Stimulated activated CD8-positive, alpha-beta memory T cell treated with anti-CD3 and anti-CD28 coated beads, Interleukin-2, amount 100 ng/mL, for 48 hours (primary cell): ENCODE measurements around the gene SLC17A9.

ENCODE experiments used
- DNase-seq, 2 donors: peaks; one replicate each; pipeline ENCODE4 v3.0.0-alpha.2; 2020; ENCODE audit warnings: low read depth in 2 of 2

Gene SLC17A9

DNA sequence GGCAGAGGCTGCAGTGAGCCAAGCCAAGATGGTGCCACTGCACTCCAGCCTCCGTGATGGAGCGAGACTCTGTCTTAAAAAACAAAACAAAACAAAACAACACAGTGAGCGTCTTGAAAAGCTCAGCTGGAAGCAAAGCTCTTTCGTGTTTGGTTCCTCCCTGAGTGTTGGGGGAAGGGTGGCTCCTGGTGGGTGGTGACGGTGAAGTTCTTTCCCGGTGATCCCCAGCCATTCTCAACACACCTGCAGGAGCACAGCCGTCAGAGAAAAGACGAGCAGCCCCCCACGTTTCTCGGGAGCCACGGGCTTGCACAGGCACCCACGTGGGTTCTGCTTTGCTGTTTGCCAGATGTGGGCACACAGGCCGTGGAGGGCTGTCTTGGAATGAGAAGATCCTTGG, 51.0 kb downstream of the SLC17A9 start:
- no peak for DNase-seq

DNA sequence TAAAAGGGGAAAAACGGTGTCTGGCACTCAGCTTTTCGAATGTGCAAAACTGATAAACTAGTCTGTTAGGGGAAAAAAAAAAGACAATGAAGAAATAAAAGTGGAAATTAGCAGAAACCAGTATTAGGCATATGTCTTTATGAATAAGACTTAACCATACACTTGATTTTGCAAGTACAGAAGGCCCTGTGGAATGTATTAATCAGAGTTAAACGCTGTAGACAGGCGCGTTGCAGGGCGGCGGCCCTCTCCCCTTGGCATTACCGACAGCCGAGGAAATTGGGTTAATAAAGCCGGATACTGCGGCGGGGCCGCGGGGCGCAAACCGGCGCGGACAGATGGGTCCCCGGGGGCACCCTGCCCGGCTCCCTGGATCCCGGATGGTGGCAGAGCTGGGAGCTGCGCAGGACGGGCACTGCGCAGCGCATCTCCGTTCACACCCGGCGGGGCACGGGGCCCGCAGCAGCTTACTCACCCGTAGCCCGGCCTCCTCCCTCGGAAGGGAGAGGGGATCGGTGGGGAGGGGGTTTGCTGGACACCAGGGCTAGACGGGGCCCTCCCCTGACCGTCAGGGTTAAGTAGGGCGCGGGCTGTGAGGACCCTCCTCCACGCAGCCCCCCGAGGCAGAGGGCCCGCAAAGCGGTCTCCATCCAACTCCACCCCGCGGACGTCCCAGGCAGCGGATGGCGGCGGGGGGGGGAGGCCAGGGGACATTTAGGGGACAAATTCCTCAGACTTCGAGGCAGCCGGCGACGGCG, 52.3 kb downstream of the SLC17A9 start:
- DNase-seq = no peak

- DNase-seq = no peak
Observed at GRCh38 chr20:63005365-63005861, 52.9 kb downstream of the SLC17A9 start.

GRCh38 chr20:63005862-63006539, 53.5 kb downstream of the SLC17A9 start:
- DNase-seq = no peak

DNA sequence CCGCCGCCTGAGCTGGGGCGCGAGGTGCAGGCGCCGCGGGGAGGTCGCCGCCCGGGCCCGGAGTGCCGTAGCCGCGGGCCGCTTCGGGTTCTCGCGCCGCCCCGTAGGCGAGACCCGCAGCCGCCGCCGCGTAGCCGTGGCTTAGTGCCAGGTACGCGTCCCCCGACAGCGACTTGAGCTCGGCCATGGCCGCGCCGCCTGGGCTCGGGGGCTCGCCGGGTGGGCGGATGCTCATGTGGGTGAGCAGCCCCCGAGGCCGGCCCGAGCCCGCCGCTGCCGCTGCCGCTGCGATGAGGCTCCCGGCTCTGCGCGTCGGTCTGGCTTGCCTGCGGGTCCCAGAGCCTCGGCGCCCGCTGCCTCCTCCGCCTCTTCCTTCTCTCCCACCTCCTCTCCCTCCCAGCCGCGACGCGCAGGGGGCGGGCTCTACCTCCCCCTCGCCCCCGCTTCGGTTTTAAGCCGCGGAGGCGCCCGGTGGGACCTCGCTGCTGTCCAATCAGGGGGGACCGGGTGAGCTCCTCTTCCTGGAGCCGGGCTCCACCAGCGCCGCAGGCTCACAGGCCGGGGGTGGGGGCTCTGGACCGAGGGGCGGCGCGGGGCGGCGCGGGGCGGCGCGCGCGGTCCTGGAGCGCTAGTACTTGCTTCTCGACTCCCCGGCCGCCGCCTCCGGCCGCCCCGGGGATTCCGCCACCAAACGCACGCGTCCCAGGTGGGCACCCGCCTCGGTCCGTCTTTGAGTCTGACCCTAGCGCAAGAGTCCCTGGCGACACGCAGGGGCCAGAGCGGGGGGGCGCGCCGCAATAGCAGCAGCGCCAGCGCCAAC, 54.2 kb downstream of the SLC17A9 start, which contains the start of gene BHLHE23:
Gene BHLHE23 (minus strand): TSS at position 425 of the 820 bp plus-strand sequence. CDS start 190 bp downstream, at position 235.
- no peak for DNase-seq

GRCh38 chr20:63007360-63007645, 54.8 kb downstream of the SLC17A9 start:
- no peak for DNase-seq

- no peak for DNase-seq
Observed at GRCh38 chr20:63007646-63008488, 55.4 kb downstream of the SLC17A9 start.

DNA sequence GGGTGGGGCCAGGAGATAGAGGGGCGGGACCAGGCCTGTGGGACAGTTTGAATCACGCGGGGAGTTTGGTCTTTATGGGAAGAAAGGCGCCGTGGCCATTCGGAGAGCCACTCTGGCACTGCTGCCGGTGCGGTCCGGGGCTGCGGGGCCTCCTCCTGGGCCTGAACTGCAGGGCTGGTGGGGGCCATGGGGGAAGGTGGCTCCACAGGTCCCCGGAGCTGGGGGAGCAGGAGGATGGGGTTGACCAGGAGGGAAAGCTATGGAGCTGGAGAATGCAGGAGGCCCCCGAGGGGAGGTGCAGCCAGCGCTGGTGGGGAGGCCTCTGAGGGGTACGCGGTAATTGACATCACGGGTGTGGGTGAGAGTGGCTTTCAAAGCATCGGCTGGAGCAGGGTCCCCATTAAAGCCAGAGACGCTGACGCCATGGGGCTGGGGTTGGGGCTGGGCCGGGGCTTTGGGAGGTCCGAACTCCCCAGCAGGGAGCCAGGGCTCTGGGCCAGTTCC, 56.1 kb downstream of the SLC17A9 start:
- no peak for DNase-seq

GRCh38 chr20:63009045-63009961, 56.8 kb downstream of the SLC17A9 start:
- peak; percentile 64 to 75 for DNase-seq

DNA sequence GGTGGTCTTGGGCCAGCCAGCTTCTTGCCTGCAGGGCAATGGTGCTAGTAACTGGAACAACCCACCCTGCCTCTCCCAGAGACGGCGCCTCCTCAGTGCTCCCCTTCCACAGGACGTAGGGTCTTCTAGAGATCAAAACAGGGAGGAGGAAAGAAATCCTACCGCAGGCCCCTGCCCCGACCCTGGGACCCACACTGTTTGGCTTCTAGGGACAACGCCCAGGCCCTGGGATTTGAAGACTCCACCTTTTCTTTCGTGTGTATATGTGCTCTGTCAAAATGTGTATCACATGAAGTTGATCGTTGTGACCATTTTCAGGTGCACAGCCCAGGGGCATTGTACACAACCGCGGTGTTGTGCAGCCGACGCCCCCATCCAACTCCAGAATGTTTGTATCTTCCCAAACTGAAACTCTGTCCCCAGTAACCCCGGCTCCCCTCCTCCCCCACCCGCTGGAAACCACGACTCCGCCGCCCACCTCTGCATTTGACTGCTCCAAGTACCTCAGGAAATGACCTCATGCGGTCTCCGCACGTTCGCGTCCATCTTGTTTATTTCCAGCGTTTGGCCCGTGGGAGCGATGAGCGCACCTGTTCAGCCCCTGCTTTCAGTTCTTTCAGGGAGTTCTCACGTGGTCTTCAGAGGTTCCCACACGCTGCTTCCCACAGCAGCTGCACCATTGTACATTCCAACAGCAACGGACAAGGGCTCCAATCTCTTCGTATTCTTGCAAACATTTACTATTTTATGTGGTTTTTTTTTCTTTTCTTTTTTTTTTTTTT, 57.7 kb downstream of the SLC17A9 start:
- DNase-seq = peak; percentile 58 to 62

- no peak for DNase-seq
Observed at GRCh38 chr20:63011798-63012197, 59.3 kb downstream of the SLC17A9 start.

- DNase-seq = no peak
Observed at GRCh38 chr20:63013207-63013606, 60.7 kb downstream of the SLC17A9 start.

- DNase-seq = no peak
Observed at GRCh38 chr20:63014287-63014686, 61.8 kb downstream of the SLC17A9 start.

GRCh38 chr20:63014710-63015109, 62.2 kb downstream of the SLC17A9 start:
- no peak for DNase-seq

DNA sequence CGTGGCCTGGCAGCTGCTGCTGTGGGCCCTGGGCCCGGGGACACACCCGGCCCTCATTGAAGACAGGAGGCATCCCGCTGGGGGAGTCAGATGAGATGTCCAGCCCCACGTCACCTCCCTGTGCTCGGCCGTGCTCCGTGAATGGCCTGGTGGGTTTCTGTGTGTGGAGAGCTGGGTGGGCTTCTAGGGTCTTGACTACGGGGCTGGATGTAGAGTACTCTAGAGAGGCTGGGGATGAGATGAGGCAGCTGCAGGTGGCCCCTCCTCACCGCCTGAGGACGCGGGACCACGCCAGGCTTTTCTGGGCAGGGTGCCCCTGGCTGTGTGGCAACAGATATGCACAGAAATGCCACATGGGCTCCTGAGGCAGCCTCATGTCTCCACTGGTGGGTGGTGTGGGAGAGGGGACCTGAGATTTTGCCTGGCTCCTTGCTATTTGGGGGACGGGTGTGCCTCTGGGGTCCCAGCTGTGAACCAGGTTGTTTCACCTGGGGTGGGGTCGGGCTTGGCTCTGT, 62.7 kb downstream of the SLC17A9 start:
- no peak for DNase-seq

DNA sequence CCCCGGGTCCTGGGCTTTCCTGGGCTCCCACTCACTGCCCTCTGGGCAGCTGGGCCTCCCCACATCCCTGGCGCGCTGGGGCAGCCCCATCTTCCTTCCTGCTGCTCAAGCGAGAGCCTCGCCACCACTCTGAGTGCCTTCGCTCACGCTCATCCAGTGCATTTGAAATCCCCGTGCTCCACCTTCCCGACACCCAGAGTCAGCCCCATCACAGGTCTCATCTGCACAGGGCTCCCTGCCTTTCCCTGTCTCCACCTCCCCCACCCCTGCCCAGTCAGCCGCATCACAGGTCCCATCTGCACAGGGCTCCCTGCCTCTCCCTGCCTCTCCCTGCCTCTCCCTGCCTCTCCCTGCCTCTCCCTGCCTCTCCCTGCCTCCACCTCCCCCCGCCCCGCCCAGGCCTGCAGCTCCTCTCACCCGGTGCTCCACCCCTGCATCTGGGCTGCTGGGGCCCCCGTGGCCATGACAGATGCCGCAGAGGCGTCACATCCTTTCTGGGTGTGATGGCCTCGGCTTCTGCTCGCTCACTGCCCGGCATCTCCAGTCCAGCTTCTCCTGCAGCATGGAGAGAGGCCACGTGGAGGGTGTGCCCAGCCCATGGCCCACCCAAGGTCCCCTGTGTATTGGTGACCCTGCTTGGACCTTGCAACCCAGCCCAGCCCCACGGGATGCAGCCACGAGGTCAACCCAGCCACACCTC, 63.3 kb downstream of the SLC17A9 start:
- DNase-seq = no peak

GRCh38 chr20:63016514-63017075, 64.1 kb downstream of the SLC17A9 start:
- no peak for DNase-seq
